ENCODE data around the gene APP. TPM values are rescaled to one million over a fixed set of nuclear protein-coding genes. Genes with fewer than 3 reads are reported as not detected.

The APP gene
- total and polyA plus RNA-seq, 4 donors: 86.9 to 414 (median 367) TPM

DNA sequence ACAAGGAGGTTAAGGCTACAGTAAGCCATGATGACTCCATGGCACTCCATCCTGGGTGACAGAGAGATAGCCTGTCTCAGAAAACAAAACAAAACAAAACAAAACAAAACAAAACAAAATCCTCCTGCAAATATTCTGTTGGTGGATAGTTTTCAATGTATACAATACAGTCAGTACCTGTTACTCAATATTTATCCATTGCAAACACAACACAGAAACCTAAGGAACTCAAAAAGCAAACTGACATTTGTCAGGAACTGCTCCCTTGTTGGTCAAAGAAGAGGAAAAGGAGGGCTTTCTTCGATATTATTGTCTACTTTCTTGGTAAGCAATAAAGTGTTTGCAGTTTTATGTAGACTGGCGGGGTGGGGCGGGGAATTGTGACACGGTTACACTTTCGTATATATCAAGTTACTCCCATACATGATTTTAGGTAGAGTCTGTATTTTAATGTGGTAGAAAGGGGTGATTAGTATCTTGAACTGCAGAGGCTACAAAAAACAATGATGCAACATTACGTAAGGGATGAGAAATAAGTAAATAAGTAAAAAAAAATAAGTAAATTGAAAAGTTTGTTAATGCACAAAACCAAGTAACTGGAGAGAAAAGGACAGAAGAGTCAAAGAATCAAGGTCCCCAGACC lies 31.8 kb downstream of the APP start:
- ATAC-seq (ENCODE audit: insufficient read depth, low FRiP score) (no peak), DNase-seq (no peak)
- Histone ChIP-seq H3K27ac (ENCODE audit: low read depth in 1 of 2, low read length in 1 of 2) (no peak overlapping the region), H3K36me3 (ENCODE audit: control insufficient read depth in 4 of 4, insufficient read depth in 4 of 4, low read length in 4 of 4) (peaks cover 0 to 5% (median 2%) of the 10 kb centered on the region in 4 donors), H3K4me1 (ENCODE audit: control insufficient read depth in 5 of 5, insufficient read depth in 5 of 5, low read length in 5 of 5) (peaks cover 0 to 6% (median 3%) of the 10 kb centered on the region in 5 donors), H3K9me3 (ENCODE audit: control insufficient read depth in 4 of 4, insufficient read depth in 3 of 4, low read length in 3 of 4) (no peaks in the 10 kb centered on the region), H3K9ac (ENCODE audit: insufficient read depth in 1 of 2, low read length in 2 of 2) (no peak overlapping the region), H3K27me3 (ENCODE audit: control insufficient read depth in 3 of 3, insufficient read depth in 3 of 3, low read length in 2 of 3) (no peaks in the 10 kb centered on the region), H3K4me3 (no peak overlapping the region)
- WGBS, 2 donors: 84 to 90% methylated on average over 6 of the region's 6 CpGs
- TF ChIP-seq, protein P1, sequence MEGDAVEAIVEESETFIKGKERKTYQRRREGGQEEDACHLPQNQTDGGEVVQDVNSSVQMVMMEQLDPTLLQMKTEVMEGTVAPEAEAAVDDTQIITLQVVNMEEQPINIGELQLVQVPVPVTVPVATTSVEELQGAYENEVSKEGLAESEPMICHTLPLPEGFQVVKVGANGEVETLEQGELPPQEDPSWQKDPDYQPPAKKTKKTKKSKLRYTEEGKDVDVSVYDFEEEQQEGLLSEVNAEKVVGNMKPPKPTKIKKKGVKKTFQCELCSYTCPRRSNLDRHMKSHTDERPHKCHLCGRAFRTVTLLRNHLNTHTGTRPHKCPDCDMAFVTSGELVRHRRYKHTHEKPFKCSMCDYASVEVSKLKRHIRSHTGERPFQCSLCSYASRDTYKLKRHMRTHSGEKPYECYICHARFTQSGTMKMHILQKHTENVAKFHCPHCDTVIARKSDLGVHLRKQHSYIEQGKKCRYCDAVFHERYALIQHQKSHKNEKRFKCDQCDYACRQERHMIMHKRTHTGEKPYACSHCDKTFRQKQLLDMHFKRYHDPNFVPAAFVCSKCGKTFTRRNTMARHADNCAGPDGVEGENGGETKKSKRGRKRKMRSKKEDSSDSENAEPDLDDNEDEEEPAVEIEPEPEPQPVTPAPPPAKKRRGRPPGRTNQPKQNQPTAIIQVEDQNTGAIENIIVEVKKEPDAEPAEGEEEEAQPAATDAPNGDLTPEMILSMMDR (IDR thresholded peaks at IDR 0.05; ENCODE audit: control extremely low read depth, extremely low read depth): no peak

DNA sequence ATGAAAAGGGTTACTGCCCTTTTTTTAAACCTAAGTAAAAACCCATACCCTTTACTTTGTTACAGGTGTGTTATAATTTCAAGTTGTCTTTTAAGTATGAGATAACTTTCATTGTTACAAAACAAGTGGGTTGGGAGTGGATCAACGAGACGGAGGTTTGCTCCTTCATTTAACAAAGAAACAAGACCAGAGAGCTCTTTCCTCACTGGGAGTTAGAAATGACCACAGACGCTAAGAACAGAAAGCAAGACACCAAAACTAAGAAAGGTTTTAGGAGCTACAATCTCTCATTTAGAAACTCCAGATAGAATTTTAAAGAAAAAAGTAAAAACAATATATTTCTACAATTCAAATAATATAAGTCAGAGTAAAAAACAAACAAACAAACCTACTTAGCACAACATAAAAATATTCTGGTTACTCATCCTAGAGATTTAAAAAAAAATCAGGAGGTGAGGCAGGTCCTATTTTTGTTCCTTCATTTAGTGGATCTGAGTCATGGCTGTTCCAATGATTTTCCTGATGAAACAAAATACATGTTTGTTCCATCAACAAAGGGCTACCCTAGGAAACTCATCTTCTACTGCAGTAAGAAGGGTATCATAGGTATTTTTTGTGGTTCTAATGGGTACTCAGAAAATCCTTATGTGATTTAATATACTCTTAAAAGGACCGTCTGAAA lies 33.0 kb downstream of the APP start:
- Histone ChIP-seq H3K4me1 (ENCODE audit: control insufficient read depth in 5 of 5, insufficient read depth in 5 of 5, low read length in 5 of 5) (peaks cover 0 to 9% (median 4%) of the 10 kb centered on the region in 5 donors), H3K27me3 (ENCODE audit: control insufficient read depth in 3 of 3, insufficient read depth in 3 of 3, low read length in 2 of 3) (no peaks in the 10 kb centered on the region), H3K27ac (ENCODE audit: low read depth in 1 of 2, low read length in 1 of 2) (no peak overlapping the region), H3K9me3 (ENCODE audit: control insufficient read depth in 4 of 4, insufficient read depth in 3 of 4, low read length in 3 of 4) (no peaks in the 10 kb centered on the region), H3K36me3 (ENCODE audit: control insufficient read depth in 4 of 4, insufficient read depth in 4 of 4, low read length in 4 of 4) (peaks cover 0 to 5% (median 2%) of the 10 kb centered on the region in 4 donors), H3K9ac (ENCODE audit: insufficient read depth in 1 of 2, low read length in 2 of 2) (no peak overlapping the region), H3K4me3 (no peak overlapping the region)
- ATAC-seq (ENCODE audit: insufficient read depth, low FRiP score): no peak
- TF ChIP-seq, protein P1 (IDR thresholded peaks at IDR 0.05; ENCODE audit: control extremely low read depth, extremely low read depth): no peak
- 56 to 77% methylated on average over 4 of the region's 4 CpGs for WGBS, 2 donors
- DNase-seq: no peak

DNA sequence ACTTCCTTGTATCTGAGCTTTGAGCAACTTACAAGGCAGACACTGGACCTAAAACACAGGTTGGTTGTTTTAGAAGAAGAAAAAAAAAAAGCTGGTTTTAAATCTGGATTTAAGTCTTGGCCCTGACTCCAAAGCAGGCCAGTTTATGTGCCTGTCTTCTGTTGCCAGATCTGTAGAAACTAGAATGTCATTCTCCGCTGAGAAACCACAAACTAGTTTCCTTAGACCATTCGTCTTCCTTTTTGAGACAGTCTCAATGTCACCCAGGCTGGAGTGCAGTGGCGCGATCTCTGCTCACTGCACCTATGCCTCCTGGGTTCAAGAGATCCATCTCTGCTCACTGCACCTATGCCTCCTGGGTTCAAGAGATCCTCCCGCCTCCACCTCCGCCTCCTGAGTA lies 33.9 kb downstream of the APP start:
- Histone ChIP-seq H3K27ac (ENCODE audit: low read depth in 1 of 2, low read length in 1 of 2) (no peak overlapping the region), H3K27me3 (ENCODE audit: control insufficient read depth in 3 of 3, insufficient read depth in 3 of 3, low read length in 2 of 3) (no peaks in the 10 kb centered on the region), H3K4me3 (no peak overlapping the region), H3K9ac (ENCODE audit: insufficient read depth in 1 of 2, low read length in 2 of 2) (no peak overlapping the region), H3K36me3 (ENCODE audit: control insufficient read depth in 4 of 4, insufficient read depth in 4 of 4, low read length in 4 of 4) (peaks cover 0 to 5% (median 2%) of the 10 kb centered on the region in 4 donors), H3K4me1 (ENCODE audit: control insufficient read depth in 5 of 5, insufficient read depth in 5 of 5, low read length in 5 of 5) (peaks cover 0 to 9% (median 4%) of the 10 kb centered on the region in 5 donors), H3K9me3 (ENCODE audit: control insufficient read depth in 4 of 4, insufficient read depth in 3 of 4, low read length in 3 of 4) (no peaks in the 10 kb centered on the region)
- ATAC-seq (ENCODE audit: insufficient read depth, low FRiP score) (no peak), DNase-seq (no peak)
- 51 to 67% methylated on average over 6 of the region's 6 CpGs for WGBS, 2 donors
- TF ChIP-seq, protein P1 (IDR thresholded peaks at IDR 0.05; ENCODE audit: control extremely low read depth, extremely low read depth): no peak

Data from lung (tissue), 12 donors.